ENCODE measurements around the gene CHMP1B. TPM values are rescaled to one million over a fixed set of nuclear protein-coding genes. Genes with fewer than 3 reads are reported as not detected.
"Not testable (repeated sequence)": the region's sequence is repeated elsewhere in the genome, so short reads cannot be mapped to it uniquely, and the experiment has no call there.

CHMP1B gene
- total and polyA plus RNA-seq, 2 experiments from 2014 or later = 47.1 to 47.8 TPM

DNA sequence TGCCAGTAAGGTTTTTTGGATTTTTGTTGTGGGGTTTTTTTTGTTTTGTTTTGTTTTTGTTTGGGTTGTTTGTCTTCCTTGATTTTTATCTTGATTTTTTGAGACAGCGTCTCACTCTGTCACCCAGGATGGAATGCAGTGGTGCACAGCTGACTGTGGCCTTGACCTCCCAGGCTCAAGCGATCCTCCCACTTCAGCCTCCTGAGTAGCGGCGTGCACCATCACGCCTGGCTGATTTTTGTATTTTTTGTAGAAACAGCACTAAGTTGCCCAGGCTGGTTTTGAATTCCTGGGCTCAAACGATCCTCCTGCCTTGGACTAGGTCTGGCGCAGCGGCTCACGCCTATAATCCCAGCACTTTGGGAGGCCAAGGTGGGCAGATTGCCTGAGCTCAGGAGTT lies 40.5 kb downstream of the CHMP1B start:
- Histone ChIP-seq H3K9me3 (ENCODE audit: low read depth) (no peaks in the 10 kb centered on the region), H3K4me2 (ENCODE audit: unreplicated experiment) (no peak overlapping the region), H3K36me3 (ENCODE audit: low read depth) (no peaks in the 10 kb centered on the region), H3K27ac (no peak overlapping the region), H2AFZ (no peak overlapping the region), H4K20me1 (ENCODE audit: insufficient read depth) (no peaks in the 10 kb centered on the region), H3K79me2 (ENCODE audit: insufficient read depth) (no peaks in the 10 kb centered on the region), H3K4me3 (no peak overlapping the region), H3K9me2 (ENCODE audit: insufficient read depth) (no peaks in the 10 kb centered on the region), H3K27me3 (replicated peaks; ENCODE audit: insufficient read depth) (no peaks in the 10 kb centered on the region), H3K9ac (no peak overlapping the region), H3F3A (ENCODE audit: insufficient read depth) (no peaks in the 10 kb centered on the region), H3K4me1 (ENCODE audit: insufficient read depth) (peaks cover 7% of the 10 kb centered on the region)
- 97 to 99% methylated on average over 9 of the region's 9 CpGs for WGBS, 2 experiments (ENCODE audit: low coverage in 1 of 2, low lambda C conversion rate in 2 of 2, missing lambda C conversion rate in 2 of 2)
- in situ Hi-C loops (cut with MboI) = no loop called here
- DNase-seq = no peak
- TF ChIP-seq EZH2phosphoT487 (IDR thresholded peaks at IDR 0.05; ENCODE audit: insufficient read depth, low read depth) (no peak), EZH2 (IDR thresholded peaks at IDR 0.05; ENCODE audit: insufficient read depth, poor library complexity, severe bottlenecking) (no peak)

DNA sequence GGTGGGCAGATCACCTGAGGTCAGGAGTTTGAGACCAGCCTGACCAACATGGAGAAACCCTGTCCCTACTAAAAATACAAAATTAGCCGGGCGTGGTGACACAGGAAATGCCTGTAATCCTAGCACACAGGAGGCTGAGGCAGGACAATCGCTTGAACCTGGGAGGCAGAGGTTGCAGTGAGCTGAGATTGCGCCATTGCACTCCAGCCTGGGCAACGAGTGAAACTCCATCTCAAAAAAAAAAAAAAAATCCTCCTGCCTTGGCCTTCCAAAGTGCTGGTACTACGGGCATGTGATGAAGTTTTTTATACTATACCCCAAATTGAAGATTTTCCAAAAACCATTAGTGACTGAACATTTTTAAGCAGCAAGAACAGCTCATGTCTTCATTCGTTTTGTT lies 41.2 kb downstream of the CHMP1B start:
- H3K79me2 ChIP-seq (ENCODE audit: insufficient read depth); DNase-seq; H3K9me3 ChIP-seq (ENCODE audit: low read depth); H3K9ac ChIP-seq; H3K4me3 ChIP-seq; H3K27ac ChIP-seq; H3K9me2 ChIP-seq (ENCODE audit: insufficient read depth); H3K36me3 ChIP-seq (ENCODE audit: low read depth); H2AFZ ChIP-seq; H3K4me2 ChIP-seq (ENCODE audit: unreplicated experiment); H3K4me1 ChIP-seq (ENCODE audit: insufficient read depth); H3K27me3 ChIP-seq (replicated peaks; ENCODE audit: insufficient read depth); in situ Hi-C loops (cut with MboI); H4K20me1 ChIP-seq (ENCODE audit: insufficient read depth); H3F3A ChIP-seq (ENCODE audit: insufficient read depth): not testable (repeated sequence)
- WGBS, 2 experiments (ENCODE audit: low coverage in 1 of 2, low lambda C conversion rate in 2 of 2, missing lambda C conversion rate in 2 of 2) = 80 to 83% methylated on average over 7 of the region's 7 CpGs

DNA sequence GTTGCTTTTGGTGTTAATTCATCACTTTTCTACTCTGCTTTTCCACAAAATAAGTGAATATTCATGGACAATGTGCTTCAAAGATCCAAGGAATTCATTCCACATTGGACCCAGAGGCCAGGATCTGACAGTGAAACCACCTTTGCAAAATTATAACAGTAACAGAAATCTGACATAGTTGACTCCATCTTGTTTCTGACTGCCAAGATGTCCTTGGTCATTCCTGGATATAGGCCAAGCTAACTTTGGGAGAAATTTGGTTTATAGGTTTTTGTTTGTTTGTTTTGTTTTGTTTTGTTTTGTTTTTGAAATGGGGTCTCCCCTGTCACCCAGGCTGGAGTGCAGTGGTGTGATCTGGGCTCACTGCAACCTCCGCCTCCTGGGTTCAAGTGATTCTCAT lies 46.6 kb downstream of the CHMP1B start:
- H2AFZ ChIP-seq = no peak overlapping the region
- H3K27me3 ChIP-seq (replicated peaks; ENCODE audit: insufficient read depth) = no peaks in the 10 kb centered on the region
- H3K9me3 ChIP-seq (ENCODE audit: low read depth) = no peaks in the 10 kb centered on the region
- no peak for DNase-seq
- no peaks in the 10 kb centered on the region for H3K79me2 ChIP-seq (ENCODE audit: insufficient read depth)
- H3K4me2 ChIP-seq (ENCODE audit: unreplicated experiment) = no peak overlapping the region
- WGBS, 2 experiments (ENCODE audit: low coverage in 1 of 2, low lambda C conversion rate in 2 of 2, missing lambda C conversion rate in 2 of 2) = 89 to 100% methylated on average over 1 of the region's 1 CpG
- no peak overlapping the region for H3K9ac ChIP-seq
- no peak overlapping the region for H3K27ac ChIP-seq
- in situ Hi-C loops (cut with MboI) = no loop called here
- TF ChIP-seq EZH2phosphoT487 (IDR thresholded peaks at IDR 0.05; ENCODE audit: insufficient read depth, low read depth) (no peak), EZH2 (IDR thresholded peaks at IDR 0.05; ENCODE audit: insufficient read depth, poor library complexity, severe bottlenecking) (no peak)
- H3K4me3 ChIP-seq = no peak overlapping the region
- 0 out of 2 replicates have a peak, but pooled peaks cover 3% of the 10 kb centered on the region for H3K36me3 ChIP-seq (ENCODE audit: low read depth)
- H3K4me1 ChIP-seq (ENCODE audit: insufficient read depth) = peaks cover 7% of the 10 kb centered on the region
- no peaks in the 10 kb centered on the region for H3K9me2 ChIP-seq (ENCODE audit: insufficient read depth)
- no peaks in the 10 kb centered on the region for H4K20me1 ChIP-seq (ENCODE audit: insufficient read depth)
- H3F3A ChIP-seq (ENCODE audit: insufficient read depth) = no peaks in the 10 kb centered on the region

DNA sequence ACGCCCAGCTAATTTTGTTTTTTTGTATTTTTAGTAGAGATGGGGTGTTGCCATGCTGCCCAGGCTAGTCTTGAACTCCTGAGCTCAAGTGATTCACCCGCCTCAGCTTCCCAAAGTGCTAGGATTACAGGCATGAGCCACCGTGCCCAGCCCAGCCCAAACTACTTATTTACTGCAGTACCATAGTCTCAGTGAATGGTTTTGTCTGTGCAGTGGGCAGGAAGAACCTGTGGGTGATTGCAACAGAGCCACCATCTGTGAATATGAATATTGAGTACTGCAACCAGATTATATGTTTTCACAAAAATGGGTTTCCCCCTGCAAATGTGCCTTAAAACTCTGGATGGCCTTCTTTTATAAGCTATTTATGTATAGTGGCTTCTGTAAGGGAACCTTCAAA lies 47.9 kb downstream of the CHMP1B start:
- no peak for DNase-seq
- Histone ChIP-seq H3K9ac (no peak overlapping the region), H3K36me3 (ENCODE audit: low read depth) (0 out of 2 replicates have a peak, but pooled peaks cover 3% of the 10 kb centered on the region), H3F3A (ENCODE audit: insufficient read depth) (no peaks in the 10 kb centered on the region), H3K9me2 (ENCODE audit: insufficient read depth) (no peaks in the 10 kb centered on the region), H3K9me3 (ENCODE audit: low read depth) (no peaks in the 10 kb centered on the region), H4K20me1 (ENCODE audit: insufficient read depth) (no peaks in the 10 kb centered on the region), H3K4me1 (ENCODE audit: insufficient read depth) (peaks cover 4% of the 10 kb centered on the region), H3K79me2 (ENCODE audit: insufficient read depth) (no peaks in the 10 kb centered on the region), H3K27me3 (replicated peaks; ENCODE audit: insufficient read depth) (no peaks in the 10 kb centered on the region), H3K4me2 (ENCODE audit: unreplicated experiment) (no peak overlapping the region), H2AFZ (no peak overlapping the region), H3K4me3 (no peak overlapping the region), H3K27ac (no peak overlapping the region)
- no peak for TF ChIP-seq EZH2 (IDR thresholded peaks at IDR 0.05; ENCODE audit: insufficient read depth, poor library complexity, severe bottlenecking)
- TF ChIP-seq EZH2phosphoT487 (IDR thresholded peaks at IDR 0.05; ENCODE audit: insufficient read depth, low read depth) = no peak
- WGBS, 2 experiments (ENCODE audit: low coverage in 1 of 2, low lambda C conversion rate in 2 of 2, missing lambda C conversion rate in 2 of 2) = 89 to 98% methylated on average over 3 of the region's 3 CpGs
- in situ Hi-C loops (cut with MboI) = no loop called here

DNA sequence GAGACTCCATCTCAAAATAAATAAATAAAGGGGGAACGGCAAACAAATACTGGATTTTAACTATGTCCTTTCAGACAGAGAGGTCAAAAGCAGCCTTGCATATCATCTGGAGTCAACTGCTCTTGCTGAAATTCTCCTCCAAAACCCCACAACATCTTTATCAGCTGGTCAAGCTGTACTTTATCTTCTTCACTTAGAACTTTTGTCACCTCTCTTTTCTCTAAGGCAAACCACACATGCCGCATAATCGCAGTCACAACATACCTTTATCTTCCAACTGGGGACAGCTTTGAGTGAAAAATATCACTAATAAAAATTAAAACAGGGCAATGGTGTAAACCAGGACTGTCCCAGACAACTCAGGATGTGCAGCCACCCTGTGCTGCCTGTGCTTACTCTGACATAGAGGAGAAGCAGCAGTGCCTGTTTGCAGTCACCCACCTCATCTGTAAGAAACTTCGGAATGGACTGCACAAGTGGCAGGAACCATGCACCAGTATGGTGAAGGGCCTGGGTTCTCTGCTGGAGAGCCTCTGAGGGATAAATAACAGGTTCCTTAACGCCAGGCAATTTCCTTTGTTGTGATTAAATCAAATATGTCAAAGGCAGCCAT lies 50.7 kb downstream of the CHMP1B start:
- Histone ChIP-seq H3K36me3 (ENCODE audit: low read depth) (peaks cover 3% of the 10 kb centered on the region; the same call in 1 of the 2 replicates), H3K27ac (no peak overlapping the region), H3F3A (ENCODE audit: insufficient read depth) (no peaks in the 10 kb centered on the region), H3K4me3 (no peak overlapping the region), H3K4me1 (ENCODE audit: insufficient read depth) (peaks cover under 1% of the 10 kb centered on the region; the same call in 1 of the 2 replicates), H3K4me2 (ENCODE audit: unreplicated experiment) (no peak overlapping the region), H4K20me1 (ENCODE audit: insufficient read depth) (no peaks in the 10 kb centered on the region), H3K9ac (no peak overlapping the region), H3K9me2 (ENCODE audit: insufficient read depth) (no peaks in the 10 kb centered on the region), H3K9me3 (ENCODE audit: low read depth) (no peaks in the 10 kb centered on the region), H3K27me3 (replicated peaks; ENCODE audit: insufficient read depth) (no peaks in the 10 kb centered on the region), H2AFZ (no peak overlapping the region), H3K79me2 (ENCODE audit: insufficient read depth) (peaks cover 2% of the 10 kb centered on the region; the same call in 1 of the 2 replicates)
- in situ Hi-C loops (cut with MboI) = no loop called here
- TF ChIP-seq EZH2phosphoT487 (IDR thresholded peaks at IDR 0.05; ENCODE audit: insufficient read depth, low read depth) (no peak), EZH2 (IDR thresholded peaks at IDR 0.05; ENCODE audit: insufficient read depth, poor library complexity, severe bottlenecking) (no peak)
- 88 to 89% methylated on average over 5 of the region's 5 CpGs for WGBS, 2 experiments (ENCODE audit: low coverage in 1 of 2, low lambda C conversion rate in 2 of 2, missing lambda C conversion rate in 2 of 2)
- DNase-seq = no peak

All from GM23248 (cell line).